Right lobe of liver (tissue), 6 donors: ENCODE data around the gene NREP. TPM values are rescaled to one million over a fixed set of nuclear protein-coding genes. Genes with fewer than 3 reads are reported as not detected.

ENCODE experiments used
- ATAC-seq, 4 donors: fragments of 200-7000 bp; cut with Tn5 transposase; one replicate each; pipeline ENCODE4 v1.9.1; 2020; ENCODE audit warnings: mild to moderate bottlenecking in 4 of 4, moderate library complexity in 4 of 4
- DNase-seq, 3 donors: peaks; one replicate each; pipeline ENCODE4 v3.0.0-alpha.2; 2020
- H3K27ac ChIP-seq, 3 donors: fragments of 200-600 bp; one replicate each; pipeline ENCODE4 v1.8.0; 2022
- H3K27me3 ChIP-seq, 2 donors: fragments of 200-600 bp; one replicate each; pipeline ENCODE4 v1.8.0; 2022
- H3K36me3 ChIP-seq, 4 donors: fragments of 200-600 bp; sonication (generic) in 1 of 4; one replicate each; pipeline versions ENCODE4 v1.5.1 to v1.8.0; 2017 to 2022; ENCODE audit warnings: control low read depth in 1 of 4
- H3K4me1 ChIP-seq, 4 donors: fragments of 200-600 bp; sonication (generic) in 1 of 4; one replicate each; pipeline versions ENCODE4 v1.5.1 to v1.8.0; 2017 to 2022; ENCODE audit warnings: control low read depth in 1 of 4
- H3K4me3 ChIP-seq, 3 donors: fragments of 200-600 bp; one replicate each; pipeline ENCODE4 v1.8.0; 2022
- H3K9me3 ChIP-seq, 4 donors: fragments of 200-600 bp; sonication (generic) in 1 of 4; one replicate each; pipeline versions ENCODE4 v1.5.1 to v1.8.0; 2017 to 2022; ENCODE audit warnings: control low read depth in 1 of 4
- POLR2A ChIP-seq: fragments of 450-650 bp; IDR thresholded peaks from one replicate; pipeline ENCODE4 v1.6.1; 2017; ENCODE audit warnings: antibody characterized with exemption, mild to moderate bottlenecking
- WGBS: methylation state at CpG from one replicate; pipeline ENCODE4 v1.1.6; 2018; ENCODE audit warnings: low coverage, low lambda C conversion rate; ENCODE audit not compliant: insufficient coverage; ENCODE audit errors: missing lambda C conversion rate; 5-methylcytosine and 5-hydroxymethylcytosine counted together
- intact Hi-C, 2 donors: fragments of 100-400 bp; cut with DNase I; formaldehyde crosslinking; loops; one replicate each; pipeline versions ENCODE4 v1.11.2 to v1.14.1; 2022
- total RNA-seq, 6 experiments: library from RNA; depleted of rRNA in 2 of 6; stranded (reverse); fragments of >200 nt in 2 of 6; fragmentation: NEBNext Ultra II Directional in 3 of 6; extraction: Animal tissue kit (Norgen Biotek cat#: 25700) in 3 of 6; gene quantifications; one replicate each; pipeline versions ENCODE4 v1.1.0 to v1.2.4, GENCODE V29; 2016 to 2023
- TF ChIP-seq, protein P1 (sequence below), 4 donors: fragments of 200-600 bp in 3 of 4; fragments of 450-650 bp in 1 of 4; IDR thresholded peaks; one replicate each; pipeline versions ENCODE4 v1.5.1 to v1.8.0; 2016 to 2022; ENCODE audit warnings: antibody characterized with exemption in 4 of 4, mild to moderate bottlenecking in 2 of 4
- donor health status: DM: no; HTN: yes; CAD: no.
- donor health status: DM: no; HTN: no; CAD: no.
- donor health status: DM: no; HTN: no; CAD: no.
- donor health status: DM: no; HTN: yes; CAD: no.
- donor health status: DM: no; HTN: yes; CAD: no.

NREP gene
- total RNA-seq, 6 experiments from 2014 or later = 2.2 to 24.6 (median 7.7) TPM

DNA sequence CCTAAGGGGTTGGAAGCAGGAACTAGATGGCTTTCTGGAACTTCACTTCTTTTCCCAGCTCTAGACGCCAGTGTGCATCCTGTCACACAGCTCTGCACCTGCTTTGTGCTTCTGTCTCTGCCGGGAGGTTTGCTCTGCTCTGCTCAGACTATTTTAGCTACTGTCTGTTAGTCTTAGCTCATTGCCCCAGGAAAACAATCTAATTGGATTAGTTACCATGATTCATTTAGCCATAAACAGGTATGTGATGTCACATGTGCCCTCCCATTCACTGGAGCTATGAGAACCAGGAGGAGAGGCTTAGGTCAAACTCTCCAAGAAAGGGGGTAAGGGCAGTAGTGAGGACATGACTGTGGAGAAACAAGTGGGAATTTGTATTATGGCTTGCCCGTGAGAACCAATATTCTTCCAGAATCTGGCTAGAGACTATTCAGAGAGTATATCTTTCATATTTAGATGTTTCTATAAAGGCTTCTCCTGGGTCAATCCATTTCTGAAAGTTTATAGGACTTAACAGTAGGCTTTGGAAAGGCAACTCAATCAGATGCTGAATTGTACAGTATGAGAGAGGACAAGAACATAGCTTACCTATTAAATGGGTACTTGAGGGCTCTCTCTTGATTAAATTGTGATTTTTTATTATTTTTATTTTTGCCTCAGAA is 22.4 kb upstream of the NREP start:
- 67% methylated on average over 3 of the region's 3 CpGs for WGBS
- Histone ChIP-seq H3K4me3 (no peak overlapping the region), H3K4me1 (peaks cover 0 to 7% (median 0%) of the 10 kb centered on the region in 4 donors), H3K36me3 (no peaks in the 10 kb centered on the region), H3K9me3 (no peaks in the 10 kb centered on the region), H3K27ac (no peak overlapping the region), H3K27me3 (no peaks in the 10 kb centered on the region)
- ATAC-seq = no peak
- no peak for DNase-seq
- intact Hi-C loops = no loop called here
- TF ChIP-seq, protein P1, sequence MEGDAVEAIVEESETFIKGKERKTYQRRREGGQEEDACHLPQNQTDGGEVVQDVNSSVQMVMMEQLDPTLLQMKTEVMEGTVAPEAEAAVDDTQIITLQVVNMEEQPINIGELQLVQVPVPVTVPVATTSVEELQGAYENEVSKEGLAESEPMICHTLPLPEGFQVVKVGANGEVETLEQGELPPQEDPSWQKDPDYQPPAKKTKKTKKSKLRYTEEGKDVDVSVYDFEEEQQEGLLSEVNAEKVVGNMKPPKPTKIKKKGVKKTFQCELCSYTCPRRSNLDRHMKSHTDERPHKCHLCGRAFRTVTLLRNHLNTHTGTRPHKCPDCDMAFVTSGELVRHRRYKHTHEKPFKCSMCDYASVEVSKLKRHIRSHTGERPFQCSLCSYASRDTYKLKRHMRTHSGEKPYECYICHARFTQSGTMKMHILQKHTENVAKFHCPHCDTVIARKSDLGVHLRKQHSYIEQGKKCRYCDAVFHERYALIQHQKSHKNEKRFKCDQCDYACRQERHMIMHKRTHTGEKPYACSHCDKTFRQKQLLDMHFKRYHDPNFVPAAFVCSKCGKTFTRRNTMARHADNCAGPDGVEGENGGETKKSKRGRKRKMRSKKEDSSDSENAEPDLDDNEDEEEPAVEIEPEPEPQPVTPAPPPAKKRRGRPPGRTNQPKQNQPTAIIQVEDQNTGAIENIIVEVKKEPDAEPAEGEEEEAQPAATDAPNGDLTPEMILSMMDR (IDR thresholded peaks at IDR 0.05) = no peak
- TF ChIP-seq POLR2A = no peak

DNA sequence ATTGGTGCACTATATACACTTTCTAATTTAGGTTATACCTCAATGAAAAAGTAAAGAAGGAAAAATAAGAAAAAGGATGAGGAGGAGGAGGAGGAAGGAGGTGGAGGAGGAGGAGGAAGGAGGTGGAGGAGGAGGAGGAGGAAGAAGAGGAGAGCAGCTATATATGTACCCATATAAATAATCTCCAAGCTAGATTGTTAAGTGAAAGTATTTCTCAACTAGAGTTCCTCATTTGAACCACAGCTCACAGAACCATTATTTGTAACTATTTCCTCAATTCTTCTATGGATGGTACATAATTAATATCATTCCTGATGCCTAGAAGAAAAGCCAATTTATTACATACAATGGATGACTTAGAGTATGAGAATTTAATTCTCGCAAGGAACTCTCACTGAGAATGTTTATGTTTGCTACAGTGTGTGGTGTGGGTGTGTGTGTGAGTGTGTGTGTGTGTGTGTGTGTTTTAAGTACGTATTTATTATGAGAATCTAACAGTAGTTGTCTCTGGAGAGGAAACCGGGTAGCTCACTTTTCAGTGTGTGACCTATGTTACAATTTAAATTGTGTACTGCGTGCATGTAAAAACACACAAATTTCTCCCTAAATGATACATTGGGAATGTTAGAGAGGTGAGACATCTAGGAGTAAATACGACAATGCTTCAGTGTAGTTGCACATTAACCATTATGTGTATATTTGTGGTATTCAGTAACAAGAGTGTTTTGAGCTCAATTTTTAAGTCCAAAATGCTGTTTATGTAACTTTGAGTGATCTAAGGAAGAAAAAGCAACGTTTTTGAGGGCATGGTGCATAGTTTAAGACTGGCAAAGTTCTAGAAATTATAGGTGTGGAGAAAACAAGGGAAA is 20.2 kb upstream of the NREP start:
- 29% methylated on average over 6 of the region's 6 CpGs for WGBS
- Histone ChIP-seq H3K9me3 (no peaks in the 10 kb centered on the region), H3K4me1 (peaks cover 0 to 7% (median 0%) of the 10 kb centered on the region in 4 donors), H3K27ac (no peak overlapping the region), H3K4me3 (no peak overlapping the region), H3K36me3 (no peaks in the 10 kb centered on the region), H3K27me3 (no peaks in the 10 kb centered on the region)
- intact Hi-C loops = no loop called here
- DNase-seq (no peak), ATAC-seq (peak; percentile 48 to 81 (median 60))
- no peak for TF ChIP-seq POLR2A
- TF ChIP-seq, protein P1 (IDR thresholded peaks at IDR 0.05) = no peak

DNA sequence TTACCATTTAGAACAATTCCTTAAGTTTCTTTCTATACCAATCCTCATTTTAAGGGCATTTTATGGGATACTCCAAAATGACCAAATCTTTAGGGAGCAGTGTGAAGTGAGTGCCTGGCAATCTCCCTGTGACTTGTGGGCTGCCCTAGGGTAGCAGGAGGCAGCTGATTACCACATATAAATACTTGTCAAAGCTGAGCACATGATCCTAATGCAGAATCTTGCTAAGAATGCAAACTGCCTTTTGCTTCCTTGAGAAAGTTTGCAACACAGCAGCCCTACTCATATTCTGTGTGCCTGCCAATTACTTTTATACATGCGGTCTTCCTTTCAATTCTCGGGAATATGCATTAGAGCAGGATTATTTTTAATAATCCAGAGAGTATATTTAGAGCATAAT is 18.2 kb upstream of the NREP start:
- no peaks in the 10 kb centered on the region for H3K36me3 ChIP-seq
- H3K4me1 ChIP-seq = peaks cover 0 to 12% (median 0%) of the 10 kb centered on the region in 4 donors
- intact Hi-C loops = no loop called here
- WGBS = 66% methylated on average over 2 of the region's 2 CpGs
- ATAC-seq = no peak
- no peak overlapping the region for H3K27ac ChIP-seq
- no peaks in the 10 kb centered on the region for H3K9me3 ChIP-seq
- no peak for DNase-seq
- H3K4me3 ChIP-seq = no peak overlapping the region
- TF ChIP-seq, protein P1 (IDR thresholded peaks at IDR 0.05) = no peak
- TF ChIP-seq POLR2A = no peak
- H3K27me3 ChIP-seq = no peaks in the 10 kb centered on the region

DNA sequence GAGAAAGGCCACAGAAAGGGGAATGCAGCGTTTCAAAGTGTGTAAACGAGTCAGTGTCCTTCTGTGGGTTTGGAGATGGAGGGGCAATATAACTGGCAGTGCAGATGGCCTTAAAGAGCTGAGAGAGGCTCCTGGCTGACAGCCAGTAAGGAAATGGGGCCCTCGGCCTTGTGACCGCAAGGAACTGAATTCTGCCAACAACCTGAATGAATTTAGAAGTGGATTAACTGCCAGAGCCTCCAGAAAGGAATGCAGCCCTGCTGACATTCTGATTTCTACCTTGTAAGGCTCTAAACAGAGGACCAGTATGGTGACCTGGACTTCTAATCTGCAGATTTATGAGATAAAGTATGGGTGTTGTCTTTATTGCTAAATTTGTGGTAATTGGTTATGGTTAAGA is 17.5 kb upstream of the NREP start:
- DNase-seq = no peak
- H3K4me3 ChIP-seq = no peak overlapping the region
- WGBS = 27% methylated on average over 4 of the region's 4 CpGs
- no peaks in the 10 kb centered on the region for H3K9me3 ChIP-seq
- H3K4me1 ChIP-seq = peaks cover 0 to 12% (median 0%) of the 10 kb centered on the region in 4 donors
- no peaks in the 10 kb centered on the region for H3K27me3 ChIP-seq
- H3K27ac ChIP-seq = no peak overlapping the region
- ATAC-seq = no peak
- TF ChIP-seq, protein P1 (IDR thresholded peaks at IDR 0.05) = no peak
- no peak for TF ChIP-seq POLR2A
- intact Hi-C loops = no loop called here
- no peaks in the 10 kb centered on the region for H3K36me3 ChIP-seq
